SIG-M5 treated with dmso at 0.1 percent for 504 hours (cell line): ENCODE measurements around the gene ATP5PD.

Experiments used
- DNase-seq: peaks from one replicate; lab custom pipeline; 2025; ENCODE audit not compliant: unreplicated experiment; lab: John Stamatoyannopoulos, UW

The ATP5PD gene

DNA sequence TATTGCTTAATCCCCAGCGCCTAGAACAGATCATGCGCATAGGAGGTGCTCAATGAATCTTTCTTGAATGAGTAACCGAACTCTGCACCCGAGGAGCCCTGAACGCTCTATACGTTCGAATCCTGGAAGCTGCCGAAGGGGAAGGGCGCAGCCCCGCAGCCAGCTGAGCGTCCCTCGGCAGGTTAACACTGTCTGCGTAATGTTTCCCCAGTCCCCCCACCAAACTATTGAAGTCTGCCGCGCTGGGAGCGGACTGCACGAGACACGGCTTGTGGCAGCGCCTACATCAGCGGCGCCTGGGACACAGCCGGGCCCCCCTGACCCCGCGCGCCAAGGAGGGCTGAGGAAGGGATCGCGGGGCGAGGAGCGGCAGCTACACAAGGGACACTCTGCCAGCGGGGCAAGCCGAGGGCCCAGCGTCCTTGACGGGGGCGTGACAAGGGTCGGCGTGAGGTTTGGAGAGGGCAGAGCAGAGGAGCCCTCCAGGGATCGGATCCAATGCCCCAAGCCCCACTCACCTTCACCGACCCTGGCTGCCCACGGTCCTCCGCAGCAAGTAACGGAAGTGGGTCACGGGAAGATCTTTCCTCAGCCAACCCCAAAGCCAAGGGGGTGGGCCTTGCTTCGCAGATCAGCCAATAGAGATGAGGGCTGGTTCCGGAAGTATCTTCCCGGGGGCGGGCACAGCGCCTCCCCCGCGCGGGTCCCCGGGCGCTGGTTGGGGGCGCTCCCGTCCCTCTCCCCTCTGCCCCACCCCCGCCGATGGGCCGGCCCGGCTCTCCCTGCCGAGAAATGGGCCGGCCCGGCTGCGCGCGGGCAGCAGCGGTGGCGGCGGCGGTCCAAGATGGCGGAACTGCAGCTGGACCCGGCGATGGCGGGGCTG is at the start of gene ATP5PD, which contains the start of gene KCTD2:
Gene ATP5PD, minus strand, starts transcription at position 563 of the 883 bp plus-strand sequence. CDS start 4,319 bp downstream, outside the sequence.
Gene KCTD2, plus strand, starts transcription at position 819 of the 883 bp plus-strand sequence. Its CDS starts 26 bp downstream, at position 845.
- peak; percentile 97 for DNase-seq

DNA sequence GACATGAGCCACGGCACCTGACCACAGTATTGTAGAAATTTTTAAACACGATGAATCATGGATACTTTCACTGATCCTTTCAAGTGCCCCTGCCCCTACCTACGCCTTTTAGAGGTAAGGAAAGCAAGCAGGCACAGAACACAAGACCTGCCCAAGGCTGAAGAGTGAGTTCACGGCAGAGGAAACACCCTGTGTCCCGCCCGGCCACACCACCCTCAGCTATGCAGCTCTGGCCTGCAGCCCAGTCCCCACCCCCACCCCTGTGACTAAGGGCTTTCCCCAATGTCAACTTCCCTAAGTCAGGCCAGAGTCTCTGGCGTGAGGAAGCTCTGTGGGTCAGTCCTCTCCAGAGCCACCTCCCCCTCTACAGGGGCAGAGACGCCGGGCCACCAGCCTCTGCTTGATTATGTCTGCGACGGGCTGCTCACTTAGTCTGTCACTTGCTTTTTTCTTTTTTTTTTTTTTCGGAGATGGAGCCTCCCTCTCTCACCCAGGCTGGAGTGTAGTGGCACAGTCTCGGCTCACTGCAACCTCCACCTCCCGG is 49.4 kb upstream of the ATP5PD start:
- peak; percentile 82 for DNase-seq

DNA sequence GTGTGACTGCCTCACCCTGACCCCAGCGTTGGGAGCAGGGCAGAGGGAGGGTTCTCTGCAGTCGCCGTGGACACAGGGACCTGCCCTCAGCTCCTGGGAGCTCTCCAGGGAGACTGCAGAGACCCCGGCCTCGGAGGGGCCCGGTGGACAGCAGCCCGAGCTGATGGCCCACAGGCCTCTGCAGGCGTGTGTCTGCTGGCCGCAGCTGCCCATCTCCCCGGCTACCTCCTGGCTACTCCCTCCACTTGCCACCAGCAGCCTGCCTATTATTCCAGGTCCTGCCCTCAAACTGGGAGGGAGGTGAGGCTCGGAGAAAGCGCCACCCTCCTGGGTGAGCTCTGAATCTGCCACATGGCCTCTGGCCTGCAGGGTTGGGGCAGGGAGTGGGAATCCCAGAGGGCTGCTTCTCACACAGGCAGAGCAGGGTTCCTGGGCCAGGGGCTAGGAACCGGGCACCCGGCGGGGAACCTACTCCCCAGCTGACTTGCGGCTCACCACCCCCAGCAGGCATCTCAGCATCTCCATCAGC is 48.2 kb upstream of the ATP5PD start:
- no peak for DNase-seq

DNA sequence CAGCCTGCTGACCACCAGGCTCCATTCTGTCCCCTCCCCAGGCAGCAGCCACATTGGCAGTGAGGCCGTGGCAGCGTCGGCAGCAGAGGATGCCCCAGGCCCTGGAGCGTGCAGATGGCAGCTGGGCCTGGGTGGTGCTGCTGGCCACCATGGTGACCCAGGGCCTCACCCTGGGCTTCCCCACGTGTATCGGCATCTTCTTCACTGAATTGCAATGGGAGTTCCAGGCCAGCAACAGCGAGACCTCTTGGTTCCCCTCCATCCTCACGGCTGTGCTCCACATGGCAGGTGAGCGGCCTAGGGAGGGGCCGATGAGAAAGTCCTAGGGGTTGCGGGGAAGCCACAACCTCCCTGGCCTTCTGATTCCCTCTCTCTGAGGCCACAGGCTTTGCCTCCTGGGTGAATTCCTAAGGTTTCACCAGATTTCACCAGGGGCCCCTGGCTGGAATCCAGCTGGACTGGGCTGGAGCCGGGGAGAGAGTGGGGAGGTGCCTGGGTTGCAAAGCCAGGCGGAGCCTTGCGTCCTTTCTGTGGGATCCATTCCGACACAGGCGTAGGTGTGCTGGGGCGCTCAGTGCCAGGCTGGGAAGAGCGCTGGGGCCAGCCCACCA is 46.9 kb upstream of the ATP5PD start:
- no peak for DNase-seq

DNA sequence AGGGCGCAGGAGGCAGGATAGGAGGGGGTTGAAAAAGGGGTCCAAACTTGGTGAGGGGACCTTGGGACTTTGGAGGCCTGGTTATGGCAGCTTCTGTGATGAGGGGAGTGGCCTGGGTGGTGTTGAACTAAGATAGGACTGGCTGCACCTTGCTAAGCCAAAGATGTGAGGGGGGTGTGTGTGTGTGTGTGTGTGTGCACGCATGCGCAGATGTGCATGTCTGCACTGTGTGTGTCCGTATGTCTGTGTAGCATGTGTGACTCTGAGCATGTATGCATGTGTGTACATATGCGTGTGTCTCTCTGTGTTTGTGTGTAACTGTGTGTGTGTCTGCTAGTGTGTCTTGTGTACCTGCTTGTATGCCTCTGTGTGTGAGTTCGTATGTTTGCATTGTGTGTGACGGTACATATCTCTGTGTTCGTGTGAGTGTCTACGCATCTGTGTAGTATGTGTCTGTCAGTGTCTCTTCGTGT is 45.1 kb upstream of the ATP5PD start:
- DNase-seq: no peak

DNA sequence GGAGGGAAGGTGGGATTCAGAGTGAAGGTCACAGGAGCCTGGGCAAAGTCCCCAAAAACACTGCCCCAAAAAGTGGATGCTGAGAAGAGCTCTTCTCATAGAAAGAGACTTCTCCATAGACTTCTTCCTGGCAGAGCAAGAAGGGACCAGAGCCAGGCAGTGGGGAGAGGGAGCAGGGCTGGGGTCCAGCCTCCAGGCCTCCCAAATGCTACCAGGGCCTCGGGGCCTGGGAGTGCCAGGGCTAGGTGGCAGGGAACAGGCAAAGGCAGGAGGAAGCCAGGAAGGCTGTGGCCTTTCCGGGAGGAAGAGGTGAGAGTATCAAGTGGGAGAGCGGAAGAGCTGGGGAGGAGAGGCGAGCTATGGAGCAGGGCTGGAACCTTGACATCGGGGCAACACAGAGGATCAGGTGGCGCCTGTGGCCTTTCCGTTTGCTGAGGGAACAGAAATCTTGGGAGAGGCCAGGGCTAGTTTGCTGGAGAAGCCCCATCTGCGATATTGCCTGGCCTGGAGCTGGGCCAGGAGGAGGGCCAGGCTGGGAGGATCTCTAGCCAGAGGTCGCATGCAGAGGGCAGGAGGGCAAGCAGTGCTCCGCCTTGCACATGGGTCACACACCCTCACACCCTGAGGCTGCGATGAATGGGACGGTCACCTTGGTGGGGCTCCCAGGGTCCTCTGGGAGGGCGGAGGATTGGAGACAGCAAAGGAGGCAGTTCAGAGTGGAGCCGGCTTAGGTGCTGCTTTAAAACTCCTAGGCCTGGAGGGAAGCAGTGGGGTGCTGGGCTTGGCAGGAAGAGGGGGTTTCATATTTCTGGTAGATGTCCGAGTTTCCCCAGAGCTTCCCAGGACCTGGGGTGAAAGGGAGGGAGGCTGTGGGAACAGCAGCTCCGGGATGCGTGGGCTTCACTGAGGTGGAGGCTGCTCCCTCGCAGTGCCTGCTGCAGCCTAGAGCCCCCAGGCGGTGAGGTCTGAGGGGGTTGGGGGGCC is 44.4 kb upstream of the ATP5PD start:
- DNase-seq: no peak

DNA sequence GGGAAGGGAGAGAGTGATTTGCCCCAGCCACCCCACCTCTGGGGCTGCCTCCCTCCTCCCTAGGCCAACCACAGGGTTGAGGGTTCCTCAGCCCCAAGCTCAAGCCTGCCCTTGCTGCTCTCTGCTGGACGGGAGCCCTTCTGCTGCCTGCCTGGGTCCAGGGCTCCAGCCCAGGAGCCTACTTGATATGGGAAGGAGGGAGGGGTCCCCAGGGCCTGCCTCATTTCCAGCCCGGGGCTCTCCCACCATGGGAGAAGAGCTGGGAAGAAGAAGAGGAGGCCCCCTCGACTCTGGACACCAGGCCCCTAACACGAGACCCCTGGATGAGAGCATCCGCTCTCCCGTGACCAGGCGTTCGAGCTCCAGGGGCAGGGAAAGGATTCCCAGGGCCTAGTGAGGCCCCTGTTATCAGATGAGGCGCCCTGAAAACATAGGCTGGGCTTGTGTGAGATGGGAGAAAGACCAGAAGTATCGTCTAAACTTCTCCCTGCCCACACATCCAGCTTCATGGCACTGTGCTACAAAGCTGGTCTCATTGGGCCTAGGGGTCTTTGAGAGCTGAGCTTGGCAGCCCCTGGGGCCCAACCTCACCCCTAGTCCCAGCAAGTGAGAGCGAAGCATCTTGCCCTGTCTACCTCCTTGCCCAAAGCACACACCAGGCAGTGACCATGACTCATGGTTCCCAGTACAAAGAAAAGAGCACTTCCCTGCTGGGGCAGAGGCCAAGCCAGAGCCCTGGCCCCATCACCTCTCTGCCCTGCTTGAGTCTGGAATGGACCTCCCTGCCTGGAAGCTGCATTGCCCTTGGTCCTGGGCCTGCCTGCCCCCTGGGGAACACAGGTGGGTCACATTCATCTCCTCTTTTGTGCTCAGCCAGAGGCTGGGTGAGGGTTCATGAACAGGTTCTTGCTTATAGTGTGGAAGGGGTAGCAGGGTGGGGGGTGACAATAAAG is 42.0 kb upstream of the ATP5PD start:
- peak; percentile 51 for DNase-seq

DNA sequence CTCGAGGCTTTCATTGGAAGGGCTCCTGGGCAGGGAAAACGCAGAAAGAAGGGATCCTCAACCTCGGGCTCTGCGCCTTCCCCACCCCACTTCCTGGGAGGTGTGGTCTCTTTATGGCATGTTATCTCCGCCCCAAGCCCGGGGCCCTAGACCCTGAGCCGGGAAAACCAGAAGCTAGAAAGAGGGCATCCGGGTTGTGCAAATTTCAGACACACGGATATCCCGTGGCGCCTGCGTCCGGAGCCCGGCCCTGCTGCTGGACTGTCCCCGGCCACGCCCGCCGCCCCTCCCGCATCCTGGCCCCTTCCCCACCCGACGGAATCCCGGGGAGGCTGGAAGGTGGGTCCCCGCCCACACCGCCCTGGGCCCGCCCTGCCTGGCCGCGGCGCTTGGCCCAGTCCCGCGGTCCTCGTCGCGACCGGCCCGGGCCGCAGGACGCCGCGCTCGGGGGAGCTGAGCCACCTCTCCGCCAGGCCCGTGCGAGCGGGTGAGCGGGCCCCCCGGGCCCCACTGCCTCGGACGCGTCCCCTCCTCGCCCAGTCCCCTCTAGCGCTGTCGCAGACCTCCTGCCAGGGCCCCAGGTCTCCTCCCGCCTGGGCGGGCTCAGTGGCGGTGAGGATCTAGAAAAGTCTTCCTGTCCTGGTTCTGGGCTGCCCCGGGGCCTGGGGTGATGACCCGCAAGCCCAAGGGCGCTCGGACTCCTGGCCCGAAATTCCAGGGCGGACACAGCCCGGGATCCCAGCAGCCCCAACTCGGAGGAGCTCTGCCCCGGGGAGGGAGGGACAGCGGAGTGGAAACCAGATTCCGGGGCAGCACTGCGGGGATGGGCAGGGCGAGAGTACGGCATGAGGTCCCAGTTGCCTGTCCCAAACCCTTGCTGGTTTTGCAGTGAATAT is 41.0 kb upstream of the ATP5PD start, which contains the start of gene SLC16A5:
Gene SLC16A5, plus strand, starts transcription at position 397 of the 896 bp plus-strand sequence. CDS start 5,683 bp downstream, outside the sequence.
- DNase-seq: peak; percentile 90

DNA sequence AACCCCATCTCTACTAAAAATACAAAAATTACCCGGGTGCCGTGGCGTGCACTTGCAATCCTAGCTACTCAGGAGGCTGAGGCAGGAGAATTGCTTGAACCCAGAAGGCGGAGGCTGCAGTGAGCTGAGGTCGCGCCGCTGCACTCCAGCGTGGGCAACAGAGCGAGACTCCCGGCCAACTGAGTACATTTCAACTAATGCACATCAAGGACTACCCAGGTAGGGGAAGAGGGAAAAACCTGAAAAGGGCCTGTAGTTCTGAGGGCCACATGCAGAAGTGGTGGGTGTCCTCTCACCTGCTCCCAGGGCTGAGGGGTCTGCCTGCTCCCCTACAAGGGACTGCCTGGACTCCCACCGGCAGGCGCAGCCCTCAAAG is 40.4 kb upstream of the ATP5PD start:
- no peak for DNase-seq

DNA sequence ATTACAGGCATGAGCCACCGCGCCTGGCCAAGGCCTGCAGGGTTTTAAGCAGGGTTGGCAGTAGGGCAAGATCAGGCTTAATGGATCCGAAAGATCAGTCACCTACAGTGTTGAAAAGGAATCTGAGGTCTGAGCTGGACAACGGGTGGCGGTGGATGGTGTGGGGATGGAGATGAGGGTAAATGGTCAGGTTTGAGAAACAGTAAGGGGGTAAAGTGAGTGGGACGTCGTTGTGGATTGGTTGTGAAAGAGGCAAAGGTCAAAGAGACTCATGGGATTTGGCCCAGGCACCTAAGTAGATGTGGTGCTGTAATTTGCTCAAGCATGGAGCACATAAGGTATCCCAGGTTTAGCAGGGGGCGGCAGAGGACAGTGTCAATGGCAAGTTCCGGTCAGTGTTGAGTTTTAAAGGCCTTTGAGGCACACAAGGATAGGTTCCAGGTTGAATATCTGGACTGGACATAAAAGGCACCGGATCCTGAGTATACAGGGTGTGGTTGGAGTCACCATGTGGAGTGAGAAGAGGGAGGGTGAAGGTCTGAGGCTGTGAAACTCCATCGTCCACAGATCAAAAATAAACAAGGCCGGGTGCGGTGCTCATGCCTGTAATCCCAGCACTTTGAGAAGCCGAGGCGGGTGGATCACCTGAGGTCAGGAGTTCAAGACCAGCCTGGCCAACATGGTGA is 39.9 kb upstream of the ATP5PD start:
- no peak for DNase-seq

DNA sequence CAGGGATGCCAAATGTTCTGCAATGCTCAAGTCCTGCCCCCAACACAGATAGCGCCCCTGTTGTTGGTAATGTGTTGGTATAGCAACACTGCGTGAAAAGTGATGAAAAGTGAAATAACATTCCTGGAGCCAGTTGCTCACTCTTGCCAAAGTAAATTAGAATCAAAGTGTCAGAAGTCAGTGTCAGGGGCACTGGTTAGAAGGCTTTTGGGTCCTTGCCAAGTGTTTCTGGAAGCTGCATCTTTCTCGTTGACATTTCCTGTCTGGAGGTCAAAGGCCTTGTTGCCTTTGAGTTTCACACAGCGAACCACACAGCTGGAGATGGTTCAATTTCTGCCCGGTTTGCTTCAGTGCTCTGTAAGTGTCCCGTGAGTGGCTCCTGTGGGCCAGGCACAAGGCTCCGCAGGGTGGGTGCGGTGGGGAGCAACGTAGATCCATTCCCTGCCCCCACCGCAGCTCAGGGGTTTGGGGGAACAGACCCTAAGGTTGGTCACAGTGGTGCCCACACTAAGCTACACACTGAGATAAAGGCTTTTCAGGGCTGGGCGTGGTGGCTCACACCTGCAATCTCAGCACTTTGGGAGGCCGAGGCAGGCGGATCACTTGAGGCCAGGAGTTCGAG is 37.4 kb upstream of the ATP5PD start:
- no peak for DNase-seq

DNA sequence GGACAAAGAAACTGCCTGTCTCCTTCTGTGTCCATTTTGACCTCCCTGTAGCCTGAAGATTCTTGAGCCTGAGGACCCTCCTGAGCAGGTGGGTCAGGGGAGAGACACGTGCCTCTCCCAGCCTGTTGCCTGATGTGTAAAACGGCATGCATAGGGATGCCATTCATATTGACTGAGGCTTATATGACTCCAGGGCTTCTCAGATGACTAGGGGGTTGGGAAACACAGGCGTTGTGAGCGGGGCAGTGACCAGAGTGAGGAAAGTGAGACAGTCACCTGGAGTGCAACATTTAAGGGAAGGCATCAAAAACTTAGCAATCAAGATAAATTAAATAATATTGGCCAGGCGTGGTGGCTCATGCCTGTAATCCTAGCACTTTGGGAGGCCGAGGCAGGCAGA is 35.9 kb upstream of the ATP5PD start:
- DNase-seq: no peak

DNA sequence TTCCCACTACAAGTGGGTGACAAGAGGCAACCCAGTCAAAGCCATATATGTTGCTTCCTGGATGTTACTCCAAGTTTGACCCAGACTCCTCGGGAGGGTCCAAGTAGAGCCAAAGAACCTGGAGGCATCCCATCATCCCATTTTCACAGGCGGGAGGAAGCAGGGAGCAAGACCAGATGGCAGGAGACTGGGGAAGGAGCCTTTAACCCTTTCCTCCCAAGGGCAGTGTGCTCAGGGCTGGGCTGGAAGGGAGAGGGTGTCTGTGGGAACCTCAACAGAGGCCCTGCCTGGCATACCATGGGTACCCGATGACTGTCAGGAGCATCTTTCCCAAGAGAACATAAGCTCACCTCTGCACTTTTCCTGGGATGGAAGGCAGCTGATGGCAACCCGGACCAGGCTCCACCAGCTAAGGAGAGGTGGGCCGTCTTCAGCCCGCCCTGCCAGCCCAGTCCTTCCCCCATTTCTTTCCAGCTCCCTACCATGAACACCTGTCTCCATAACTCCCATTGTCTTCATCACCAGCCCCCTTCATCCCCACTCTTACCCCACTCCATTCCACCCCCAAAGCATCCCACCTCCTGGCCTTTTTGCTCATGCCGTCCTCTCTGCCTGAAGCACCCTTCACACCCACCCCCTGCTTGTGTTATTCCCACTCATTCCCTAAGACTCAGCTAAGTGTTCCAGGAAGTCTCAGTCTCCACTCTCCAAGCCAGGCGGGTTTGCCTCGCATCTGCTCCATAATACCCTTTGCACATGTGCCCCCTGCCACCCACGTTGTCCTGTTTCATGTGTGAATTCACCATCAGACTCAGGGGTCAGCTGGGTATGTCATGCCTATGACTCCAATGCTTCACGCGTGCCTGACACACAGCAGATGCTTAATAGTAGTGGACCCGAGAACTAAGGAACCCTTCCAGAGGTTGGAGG is 35.1 kb upstream of the ATP5PD start:
- DNase-seq: no peak

DNA sequence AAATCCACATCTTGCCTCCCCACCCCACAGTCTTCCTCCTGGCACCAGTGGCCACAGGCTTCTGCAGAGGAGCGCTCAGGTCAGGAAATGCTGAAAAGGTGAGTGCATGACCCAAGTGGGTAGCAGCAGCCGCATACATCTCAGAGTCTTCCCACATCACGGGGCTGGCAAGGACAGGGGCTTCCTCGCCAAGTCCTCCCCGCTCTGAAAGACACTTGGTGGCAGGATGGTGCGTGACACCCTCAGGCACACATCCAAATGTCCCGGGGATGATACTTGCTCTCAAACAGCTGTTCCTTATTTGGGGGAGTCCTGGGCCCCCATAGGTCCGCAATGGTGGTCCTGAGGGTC is 32.2 kb upstream of the ATP5PD start:
- no peak for DNase-seq

DNA sequence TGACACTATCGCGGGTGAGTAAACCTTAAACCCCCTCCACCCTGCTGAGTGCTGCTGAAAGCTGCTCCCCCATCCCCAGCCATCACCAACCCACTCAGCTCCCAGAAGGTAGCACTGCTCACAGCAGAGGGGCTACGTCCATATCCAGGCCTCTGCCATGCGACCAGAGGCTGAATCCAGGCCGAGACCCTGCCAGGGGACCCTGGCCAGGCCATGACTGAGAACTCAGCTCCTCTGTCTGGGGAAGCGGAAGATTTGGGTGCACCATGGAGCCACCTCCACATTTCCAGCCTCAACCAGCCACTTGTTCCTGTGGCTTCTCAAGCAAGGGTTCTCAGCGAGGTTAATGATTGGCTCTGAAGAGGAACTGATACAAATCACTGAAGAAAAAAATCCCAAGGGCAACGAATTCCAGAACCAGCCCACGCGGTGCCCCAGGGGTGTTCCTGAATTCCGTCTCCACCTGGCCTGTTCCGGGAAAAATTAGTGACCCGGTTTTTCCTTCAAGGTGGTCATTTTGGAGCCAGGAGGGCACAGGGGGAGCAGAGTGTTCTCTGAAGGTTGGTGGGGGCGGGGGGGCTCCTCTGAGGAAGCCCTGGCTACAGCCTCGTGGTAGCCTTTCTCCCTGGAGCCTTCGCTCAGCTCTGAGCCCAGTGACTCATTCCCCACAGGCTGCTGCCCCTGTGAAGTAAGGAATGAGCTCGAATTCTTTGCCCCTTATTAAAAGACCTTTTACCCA is 31.7 kb upstream of the ATP5PD start:
- no peak for DNase-seq
